Psoas muscle (tissue), 8 donors: ENCODE results near the gene GGA1. TPM values are rescaled to one million over a fixed set of nuclear protein-coding genes. Genes with fewer than 3 reads are reported as not detected.
"Not testable (repeated sequence)": the region's sequence is repeated elsewhere in the genome, so short reads cannot be mapped to it uniquely, and the experiment has no call there.

Experiments used
- ATAC-seq, 4 donors: fragments of 200-7000 bp; cut with Tn5 transposase; one replicate each; pipeline ENCODE4 v1.9.1; 2020; ENCODE audit warnings: moderate library complexity in 3 of 4, mild to moderate bottlenecking in 2 of 4
- DNase-seq, 2 donors: peaks; one replicate each; pipeline ENCODE4 v3.0.0-alpha.2; 2020
- H3K27ac ChIP-seq: fragments of 200-600 bp; one replicate; pipeline ENCODE4 v1.8.0; 2022
- H3K27me3 ChIP-seq, 3 donors: fragments of 200-600 bp in 1 of 3; one replicate each; pipeline versions ENCODE4 v1.6.1 to v1.8.0; 2013 to 2022; ENCODE audit warnings: low read length in 2 of 3, mild to moderate bottlenecking in 2 of 3, moderate library complexity in 1 of 3; ENCODE audit not compliant: insufficient read depth in 3 of 3
- H3K36me3 ChIP-seq, 2 donors: fragments of 200-600 bp in 1 of 2; one replicate each; pipeline versions ENCODE4 v1.6.1 to v1.8.0; 2013 to 2022; ENCODE audit warnings: low read depth in 1 of 2, mild to moderate bottlenecking in 1 of 2, moderate library complexity in 1 of 2; ENCODE audit not compliant: insufficient read depth in 1 of 2
- H3K4me1 ChIP-seq: fragments of 200-600 bp; one replicate; pipeline ENCODE4 v1.8.0; 2022
- H3K4me3 ChIP-seq: fragments of 200-600 bp; one replicate; pipeline ENCODE4 v1.8.0; 2022; ENCODE audit warnings: mild to moderate bottlenecking
- H3K9me3 ChIP-seq: fragments of 200-600 bp; one replicate; pipeline ENCODE4 v1.8.0; 2022
- CTCF ChIP-seq: fragments of 200-600 bp; IDR thresholded peaks from one replicate; pipeline ENCODE4 v1.8.0; 2022; ENCODE audit warnings: antibody characterized with exemption
- WGBS, 3 donors: extraction: QIAGEN DNeasy Blood & Tissue Kit; methylation state at CpG; one replicate each; pipeline versions ENCODE4 v1.1.6 to v1.1.7; 2013; 5-methylcytosine and 5-hydroxymethylcytosine counted together
- intact Hi-C, 2 donors: fragments of 100-400 bp; cut with DNase I; formaldehyde crosslinking; loops; one replicate each; pipeline versions ENCODE4 v1.11.0 to v1.14.2; 2022
- polyA plus RNA-seq, 3 donors: library from polyadenylated mRNA; stranded (reverse); fragments of 200-250 nt; gene quantifications; one replicate each; pipeline ENCODE4 v1.2.3, GENCODE V29; 2013
- total RNA-seq, 4 donors: library from RNA; stranded (reverse); fragmentation: NEBNext Ultra II Directional in 2 of 4; extraction: Animal tissue kit (Norgen Biotek cat#: 25700) in 2 of 4; gene quantifications; one replicate each; pipeline versions ENCODE4 v1.2.1 to v1.2.4, GENCODE V29; 2021 to 2023
- donor health status: healthy with polysubstance abuse.
- donor health status: DM: no; HTN: no; CAD: no; lungs with moderate emphysema.
- donor health status: Bipolar disorder and iron deficiency.
- donor health status: healthy.
- donor health status: DM: yes; HTN: yes; CAD: no.
- donor health status: DM: no; HTN: no; CAD: no.
- donor health status: DM: no; HTN: no; CAD: no.
- donor health status: DM: yes; HTN: yes; CAD: no.

Gene GGA1
- total and polyA plus RNA-seq, 7 donors, result 30.2 to 39.4 (median 33.9) TPM

GRCh38 chr22:37601203-37601539, 7.5 kb upstream of the GGA1 start:
- intact Hi-C loops, result no loop called here
- no peak for TF ChIP-seq CTCF
- Histone ChIP-seq H3K36me3 (no peaks in the 10 kb centered on the region), H3K9me3 (no peaks in the 10 kb centered on the region), H3K4me3 (no peak overlapping the region), H3K27ac (no peak overlapping the region), H3K4me1 (peaks cover 3% of the 10 kb centered on the region), H3K27me3 (peaks cover 0 to 5% (median 0%) of the 10 kb centered on the region in 3 donors)
- 45 to 51% (median 46%) methylated on average over 4 of the region's 4 CpGs for WGBS, 3 donors
- no peak for ATAC-seq
- DNase-seq, result no peak

DNA sequence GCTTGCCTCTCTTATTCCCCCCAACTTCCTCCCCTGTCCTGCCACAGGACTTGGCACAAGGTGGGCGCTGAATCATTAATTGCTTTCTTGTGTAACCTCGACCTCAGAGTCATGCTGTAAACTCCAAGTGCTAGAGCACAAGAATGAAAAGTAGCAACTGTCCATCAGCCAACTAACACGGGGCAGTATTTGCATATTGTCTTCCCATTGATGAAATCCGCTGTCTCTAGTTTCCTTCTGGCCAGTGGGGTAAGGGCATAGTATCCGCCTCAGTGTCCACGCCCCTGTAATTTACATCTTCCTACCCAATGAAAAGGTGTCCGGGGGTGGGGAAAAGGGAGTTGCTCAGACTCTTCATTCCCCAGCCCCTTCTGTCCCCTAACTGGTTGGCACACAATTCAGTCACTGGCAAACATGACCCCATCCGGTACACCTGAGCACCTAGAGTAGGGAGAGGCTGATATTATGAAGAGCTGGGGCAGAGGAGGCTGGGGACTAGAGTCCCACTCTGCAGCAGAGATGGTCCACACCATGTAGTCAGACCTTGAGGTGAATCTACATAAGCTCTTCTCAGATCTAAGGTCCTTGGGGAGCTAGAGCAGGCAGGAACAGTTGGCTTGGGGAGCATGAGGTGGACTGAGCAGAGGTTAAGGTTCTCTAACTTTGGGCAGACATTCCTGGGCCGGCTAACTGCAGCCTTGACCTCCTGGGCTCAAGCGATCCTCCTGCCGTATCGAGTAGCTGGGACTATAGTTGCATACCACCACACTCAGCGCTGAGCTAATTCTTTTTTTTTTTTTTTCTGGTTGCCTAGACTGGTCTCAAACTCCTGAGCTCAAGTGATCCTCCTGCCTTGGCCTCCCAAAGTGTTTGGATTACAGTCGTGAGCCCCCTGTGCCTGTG, 6.8 kb upstream of the GGA1 start:
- DNase-seq (no peak), ATAC-seq (peak; percentile 34 to 60 (median 52))
- intact Hi-C loops, result no loop called here
- H3K4me3 ChIP-seq, result no peak overlapping the region
- 40 to 43% (median 43%) methylated on average over 14 of the region's 14 CpGs for WGBS, 3 donors
- peaks cover 3% of the 10 kb centered on the region for H3K4me1 ChIP-seq
- no peak overlapping the region for H3K27ac ChIP-seq
- no peaks in the 10 kb centered on the region for H3K36me3 ChIP-seq
- H3K9me3 ChIP-seq, result no peaks in the 10 kb centered on the region
- TF ChIP-seq CTCF, result no peak
- peaks cover 0 to 5% (median 0%) of the 10 kb centered on the region in 3 donors for H3K27me3 ChIP-seq

- intact Hi-C loops, DNase-seq: not testable (repeated sequence)
Measured at GRCh38 chr22:37602546-37603277, 5.9 kb upstream of the GGA1 start.

GRCh38 chr22:37604074-37604473, 4.6 kb upstream of the GGA1 start:
- 86 to 88% (median 87%) methylated on average over 6 of the region's 6 CpGs for whole genome bisulfite sequencing, 3 donors
- intact Hi-C loops, result no loop called here

More at GRCh38 chr22:37602546-37603277, 5.9 kb upstream of the GGA1 start:
- not testable (repeated sequence) for ATAC-seq, H3K27me3 ChIP-seq, H3K9me3 ChIP-seq, H3K4me1 ChIP-seq, H3K36me3 ChIP-seq, H3K27ac ChIP-seq, H3K4me3 ChIP-seq
- WGBS, 3 donors, result 76 to 78% (median 77%) methylated on average over 5 of the region's 5 CpGs

More at GRCh38 chr22:37604074-37604473, 4.6 kb upstream of the GGA1 start:
- H3K36me3 ChIP-seq, result no peaks in the 10 kb centered on the region
- no peak overlapping the region for H3K4me3 ChIP-seq
- peaks cover 0 to 5% (median 0%) of the 10 kb centered on the region in 3 donors for H3K27me3 ChIP-seq
- no peak overlapping the region for H3K27ac ChIP-seq
- TF ChIP-seq CTCF, result no peak
- ATAC-seq (no peak), DNase-seq (no peak)
- peaks cover 6% of the 10 kb centered on the region for H3K4me1 ChIP-seq
- no peaks in the 10 kb centered on the region for H3K9me3 ChIP-seq
